HG02938 (cell line): Measurements from ENCODE around the gene DCK.
"Not testable (repeated sequence)": the region's sequence is repeated elsewhere in the genome, so short reads cannot be mapped to it uniquely, and the experiment has no call there.

Source experiments
- ATAC-seq: cut with Tn5 transposase; IDR thresholded peaks from one replicate; pipeline ENCODE4 v1.9.1; 2021; ENCODE audit warnings: mild to moderate bottlenecking, moderate library complexity; ENCODE audit not compliant: unreplicated experiment

Gene DCK

GRCh38 chr4:70999639-71000038, 6.2 kb downstream of the DCK start:
- not testable (repeated sequence) for ATAC-seq

GRCh38 chr4:71001363-71001762, 7.9 kb downstream of the DCK start:
- not testable (repeated sequence) for ATAC-seq

- no peak for ATAC-seq
These were observed 10.9 kb downstream of the DCK start for GRCh38 chr4:71004281-71004851.

GRCh38 chr4:71005025-71005424, 11.6 kb downstream of the DCK start:
- ATAC-seq = not testable (repeated sequence)

GRCh38 chr4:71006203-71006907, 12.9 kb downstream of the DCK start:
- peak; percentile 84 for ATAC-seq

- ATAC-seq = no peak
These were observed 14.7 kb downstream of the DCK start for GRCh38 chr4:71008196-71008595.

GRCh38 chr4:71009086-71009485, 15.6 kb downstream of the DCK start:
- no peak for ATAC-seq

- ATAC-seq = peak; percentile 34
These were observed 16.6 kb downstream of the DCK start for GRCh38 chr4:71009890-71010588.

- ATAC-seq = no peak
These were observed 18.0 kb downstream of the DCK start for GRCh38 chr4:71011451-71011850.

GRCh38 chr4:71017391-71017790, 23.9 kb downstream of the DCK start:
- not testable (repeated sequence) for ATAC-seq

GRCh38 chr4:71020611-71021010, 27.2 kb downstream of the DCK start:
- no peak for ATAC-seq

GRCh38 chr4:71025654-71026053, 32.2 kb downstream of the DCK start:
- ATAC-seq = no peak

GRCh38 chr4:71026086-71026485, 32.6 kb downstream of the DCK start:
- ATAC-seq = no peak

- ATAC-seq = no peak
These were observed 34.2 kb downstream of the DCK start for GRCh38 chr4:71027611-71028010.

- ATAC-seq = no peak
These were observed 36.1 kb downstream of the DCK start for GRCh38 chr4:71029504-71029903.

- ATAC-seq = not testable (repeated sequence)
These were observed 38.7 kb downstream of the DCK start for GRCh38 chr4:71032106-71032505.

GRCh38 chr4:71045256-71045655, 51.8 kb downstream of the DCK start:
- no peak for ATAC-seq

GRCh38 chr4:71049395-71049794, 55.9 kb downstream of the DCK start:
- ATAC-seq = no peak

- no peak for ATAC-seq
These were observed 57.4 kb downstream of the DCK start for GRCh38 chr4:71050809-71051208.

- no peak for ATAC-seq
These were observed 58.6 kb downstream of the DCK start for GRCh38 chr4:71052034-71052433.

GRCh38 chr4:71052716-71053115, 59.3 kb downstream of the DCK start:
- ATAC-seq = no peak

GRCh38 chr4:71053613-71054012, 60.2 kb downstream of the DCK start:
- not testable (repeated sequence) for ATAC-seq
